Right lobe of liver (tissue), 4 donors: ENCODE data around the gene PNLDC1.

ENCODE experiments used
- CTCF ChIP-seq, 4 donors: fragments of 200-600 bp in 3 of 4; fragments of 450-650 bp in 1 of 4; IDR thresholded peaks; one replicate each; pipeline versions ENCODE4 v1.5.1 to v1.8.0; 2016 to 2022; ENCODE audit warnings: antibody characterized with exemption in 4 of 4, mild to moderate bottlenecking in 2 of 4
- POLR2A ChIP-seq: fragments of 450-650 bp; IDR thresholded peaks from one replicate; pipeline ENCODE4 v1.6.1; 2017; ENCODE audit warnings: antibody characterized with exemption, mild to moderate bottlenecking
- donor health status: DM: no; HTN: no; CAD: no.
- donor health status: DM: no; HTN: no; CAD: no.
- donor health status: DM: no; HTN: yes; CAD: no.

- no peak for TF ChIP-seq CTCF (IDR thresholded peaks at IDR 0.05)
- no peak for TF ChIP-seq POLR2A
Observed at GRCh38 chr6:159801935-159802334, 1.9 kb downstream of the PNLDC1 start.
